Activated CD4-positive, alpha-beta T cell treated with anti-CD3 and anti-CD28 coated beads for 4 hours (primary cell): ENCODE results near the gene TMEM94.
"Not testable (repeated sequence)": the region's sequence is repeated elsewhere in the genome, so short reads cannot be mapped to it uniquely, and the experiment has no call there.

Experiments used
- DNase-seq, 2 donors: peaks; one replicate each; pipeline ENCODE4 v3.0.0-alpha.2; 2020

The TMEM94 gene

GRCh38 chr17:75512926-75513640 is 56.6 kb downstream of the TMEM94 start:
- DNase-seq = no peak

GRCh38 chr17:75513641-75514000 is 57.2 kb downstream of the TMEM94 start:
- DNase-seq = no peak

GRCh38 chr17:75514299-75514918 is 58.0 kb downstream of the TMEM94 start:
- no peak for DNase-seq

GRCh38 chr17:75514919-75515495 is 58.6 kb downstream of the TMEM94 start:
- DNase-seq = no peak

- DNase-seq = peak; percentile 68 to 74
Observed at GRCh38 chr17:75515496-75516254, 59.2 kb downstream of the TMEM94 start, which contains the start of gene CASKIN2. Gene CASKIN2, minus strand, starts transcription at chr17:75515537. Its CDS starts 1,733 bp downstream, at chr17:75513804.

- peak; percentile 93 for DNase-seq
Observed at GRCh38 chr17:75516255-75516618, 59.8 kb downstream of the TMEM94 start, which contains the start of gene TSEN54. Gene TSEN54, plus strand, starts transcription at chr17:75516528. Its CDS starts 33 bp downstream, at chr17:75516561.

GRCh38 chr17:75516619-75517296 is 60.3 kb downstream of the TMEM94 start:
- peak; percentile 37 to 38 for DNase-seq

- DNase-seq = peak; percentile 28 to 39
Observed at GRCh38 chr17:75517297-75517865, 60.9 kb downstream of the TMEM94 start.

- DNase-seq = peak in 1 of 2 donors; percentile 15
Observed at GRCh38 chr17:75518201-75518600, 61.8 kb downstream of the TMEM94 start.

GRCh38 chr17:75518983-75519537 is 62.6 kb downstream of the TMEM94 start:
- no peak for DNase-seq

- DNase-seq = not testable (repeated sequence)
Observed at GRCh38 chr17:75520413-75520812, 64.0 kb downstream of the TMEM94 start.

- DNase-seq = no peak
Observed at GRCh38 chr17:75521290-75521689, 64.9 kb downstream of the TMEM94 start.

- no peak for DNase-seq
Observed at GRCh38 chr17:75521951-75522727, 65.7 kb downstream of the TMEM94 start.

- DNase-seq = no peak
Observed at GRCh38 chr17:75523647-75524046, 67.2 kb downstream of the TMEM94 start.

- DNase-seq = no peak
Observed at GRCh38 chr17:75524269-75524969, 68.0 kb downstream of the TMEM94 start.

GRCh38 chr17:75524970-75525805 is 68.8 kb downstream of the TMEM94 start, which contains the start of gene LLGL2:
Gene LLGL2, plus strand, starts transcription at chr17:75525697. Its CDS starts 17,730 bp downstream, at chr17:75543427.
- DNase-seq = peak; percentile 80 to 82

- DNase-seq = no peak
Observed at GRCh38 chr17:75525806-75526554, 69.5 kb downstream of the TMEM94 start.

GRCh38 chr17:75526555-75527270 is 70.3 kb downstream of the TMEM94 start:
- no peak for DNase-seq
